Hepatocyte (in vitro differentiated cells): ENCODE results near the gene RXFP4.
A peak's percentile ranks its signal among the peaks of the same experiment; 100 is the strongest.

Source experiments
- EZH2 ChIP-seq: fragments of 200-600 bp; sonication (generic); IDR thresholded peaks from 2 replicates; pipeline ENCODE4 v1.6.1; 2016; ENCODE audit warnings: antibody characterized with exemption, mild to moderate bottlenecking, borderline replicate concordance
- EZH2phosphoT487 ChIP-seq: fragments of 200-600 bp; sonication (generic); IDR thresholded peaks from one replicate; pipeline ENCODE4 v1.6.1; 2018; ENCODE audit warnings: antibody characterized with exemption, mild to moderate bottlenecking, low read depth, moderate library complexity; ENCODE audit not compliant: unreplicated experiment, severe bottlenecking
- TF ChIP-seq, protein P1 (sequence below): fragments of 200-600 bp; sonication (generic); IDR thresholded peaks from 2 replicates; pipeline ENCODE4 v1.5.1; 2016; ENCODE audit warnings: antibody characterized with exemption, mild to moderate bottlenecking; ENCODE audit not compliant: poor library complexity

DNA sequence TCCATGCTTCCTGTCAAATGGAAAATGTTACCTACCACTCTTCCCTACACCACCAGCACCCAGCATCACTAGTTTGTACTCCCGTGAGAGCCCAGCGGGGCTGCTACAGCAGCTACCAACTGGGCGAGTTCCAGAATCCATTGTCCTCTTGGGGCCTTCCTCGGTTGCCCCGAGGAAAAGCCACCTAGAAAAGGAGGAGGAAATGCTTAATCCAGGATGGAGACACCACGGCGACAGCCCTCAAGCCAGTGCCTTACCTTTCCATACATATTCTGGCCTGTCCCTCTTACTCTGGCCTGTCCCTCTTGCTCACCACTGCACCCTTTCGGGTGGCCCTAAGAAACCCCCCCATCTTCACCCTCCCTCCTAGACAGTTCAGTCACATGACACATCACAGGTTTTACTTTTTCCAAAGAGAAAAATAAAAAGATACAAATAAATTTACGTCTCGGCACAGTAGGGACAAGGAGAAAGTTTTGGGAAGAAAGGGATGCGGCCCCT lies 30.8 kb upstream of the RXFP4 start:
- TF ChIP-seq, protein P1, sequence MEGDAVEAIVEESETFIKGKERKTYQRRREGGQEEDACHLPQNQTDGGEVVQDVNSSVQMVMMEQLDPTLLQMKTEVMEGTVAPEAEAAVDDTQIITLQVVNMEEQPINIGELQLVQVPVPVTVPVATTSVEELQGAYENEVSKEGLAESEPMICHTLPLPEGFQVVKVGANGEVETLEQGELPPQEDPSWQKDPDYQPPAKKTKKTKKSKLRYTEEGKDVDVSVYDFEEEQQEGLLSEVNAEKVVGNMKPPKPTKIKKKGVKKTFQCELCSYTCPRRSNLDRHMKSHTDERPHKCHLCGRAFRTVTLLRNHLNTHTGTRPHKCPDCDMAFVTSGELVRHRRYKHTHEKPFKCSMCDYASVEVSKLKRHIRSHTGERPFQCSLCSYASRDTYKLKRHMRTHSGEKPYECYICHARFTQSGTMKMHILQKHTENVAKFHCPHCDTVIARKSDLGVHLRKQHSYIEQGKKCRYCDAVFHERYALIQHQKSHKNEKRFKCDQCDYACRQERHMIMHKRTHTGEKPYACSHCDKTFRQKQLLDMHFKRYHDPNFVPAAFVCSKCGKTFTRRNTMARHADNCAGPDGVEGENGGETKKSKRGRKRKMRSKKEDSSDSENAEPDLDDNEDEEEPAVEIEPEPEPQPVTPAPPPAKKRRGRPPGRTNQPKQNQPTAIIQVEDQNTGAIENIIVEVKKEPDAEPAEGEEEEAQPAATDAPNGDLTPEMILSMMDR = peak; percentile 8
- TF ChIP-seq EZH2phosphoT487 (no peak), EZH2 (no peak)
